Erythroblast (primary cell): Measurements from ENCODE around the gene ME3.

Source experiments
- DNase-seq, 2 experiments: peaks; one replicate each; lab custom pipeline; 2025; lab: John Stamatoyannopoulos, UW
- GATA1 ChIP-seq: IDR thresholded peaks from 2 replicates; pipeline ENCODE4 v1.6.1; 2011; ENCODE audit warnings: low read depth, mild to moderate bottlenecking, control low read depth, low read length, moderate library complexity
- POLR2A ChIP-seq: IDR thresholded peaks from 2 replicates; pipeline ENCODE4 v1.6.1; 2011; ENCODE audit warnings: mild to moderate bottlenecking, low read length

The ME3 gene

GRCh38 chr11:86483610-86483939 lies 188.8 kb downstream of the ME3 start:
- DNase-seq, result no peak
- TF ChIP-seq POLR2A (no peak), GATA1 (no peak)

- TF ChIP-seq GATA1, result no peak
- TF ChIP-seq POLR2A, result no peak
These were observed 189.7 kb downstream of the ME3 start for GRCh38 chr11:86482692-86483091.

GRCh38 chr11:86481399-86481798 lies 191.0 kb downstream of the ME3 start:
- DNase-seq, result no peak
- TF ChIP-seq POLR2A (no peak), GATA1 (no peak)

More at GRCh38 chr11:86482692-86483091, 189.7 kb downstream of the ME3 start:
- DNase-seq, result no peak

- TF ChIP-seq GATA1 (no peak), POLR2A (no peak)
- no peak for DNase-seq
These were observed 194.1 kb downstream of the ME3 start for GRCh38 chr11:86478348-86478747.

- TF ChIP-seq GATA1 (no peak), POLR2A (no peak)
- no peak for DNase-seq
These were observed 194.8 kb downstream of the ME3 start for GRCh38 chr11:86477495-86478155.

GRCh38 chr11:86476109-86476861 lies 196.1 kb downstream of the ME3 start:
- TF ChIP-seq POLR2A (no peak), GATA1 (no peak)
- no peak for DNase-seq

- no peak for TF ChIP-seq GATA1
- no peak for TF ChIP-seq POLR2A
- DNase-seq, result no peak
These were observed 197.4 kb downstream of the ME3 start for GRCh38 chr11:86475027-86475426.

- no peak for TF ChIP-seq GATA1
- DNase-seq, result no peak
These were observed 198.2 kb downstream of the ME3 start for GRCh38 chr11:86473991-86474833.

- no peak for DNase-seq
- no peak for TF ChIP-seq POLR2A
- no peak for TF ChIP-seq GATA1
These were observed 202.7 kb downstream of the ME3 start for GRCh38 chr11:86469491-86470388.

GRCh38 chr11:86468169-86468568 lies 204.2 kb downstream of the ME3 start:
- DNase-seq, result no peak
- TF ChIP-seq POLR2A (no peak), GATA1 (no peak)

- TF ChIP-seq POLR2A (no peak), GATA1 (no peak)
- no peak for DNase-seq
These were observed 207.8 kb downstream of the ME3 start for GRCh38 chr11:86464509-86465221.

GRCh38 chr11:86463955-86464354 lies 208.5 kb downstream of the ME3 start:
- TF ChIP-seq POLR2A (no peak), GATA1 (no peak)
- DNase-seq, result no peak
